ENCODE results near the gene ZNF462.

The ZNF462 gene

GRCh38 chr9:106969696-106970095, 106.7 kb downstream of the ZNF462 start:
- TF ChIP-seq CTCF (IDR thresholded peaks at IDR 0.05; ENCODE audit: low read length, missing control alignments), result no peak
- no peak overlapping the region for H3K4me3 ChIP-seq (replicated peaks; ENCODE audit: low read depth, low read length)
- DNase-seq (ENCODE audit: low read depth), result no peak

- TF ChIP-seq CTCF (IDR thresholded peaks at IDR 0.05; ENCODE audit: low read length, missing control alignments), result no peak
- H3K4me3 ChIP-seq (replicated peaks; ENCODE audit: low read depth, low read length), result no peak overlapping the region
- no peak for DNase-seq (ENCODE audit: low read depth)
Observed at GRCh38 chr9:106970219-106970975, 107.4 kb downstream of the ZNF462 start.

- no peak for DNase-seq (ENCODE audit: low read depth)
- no peak overlapping the region for H3K4me3 ChIP-seq (replicated peaks; ENCODE audit: low read depth, low read length)
- TF ChIP-seq CTCF (IDR thresholded peaks at IDR 0.05; ENCODE audit: low read length, missing control alignments), result no peak
Observed at GRCh38 chr9:106970976-106971457, 108.1 kb downstream of the ZNF462 start.

GRCh38 chr9:106972082-106972481, 109.1 kb downstream of the ZNF462 start:
- no peak overlapping the region for H3K4me3 ChIP-seq (replicated peaks; ENCODE audit: low read depth, low read length)
- no peak for DNase-seq (ENCODE audit: low read depth)
- TF ChIP-seq CTCF (IDR thresholded peaks at IDR 0.05; ENCODE audit: low read length, missing control alignments), result no peak

- TF ChIP-seq CTCF (IDR thresholded peaks at IDR 0.05; ENCODE audit: low read length, missing control alignments), result no peak
- H3K4me3 ChIP-seq (replicated peaks; ENCODE audit: low read depth, low read length), result no peak overlapping the region
- no peak for DNase-seq (ENCODE audit: low read depth)
Observed at GRCh38 chr9:106974341-106974740, 111.4 kb downstream of the ZNF462 start.

GRCh38 chr9:106976772-106977171, 113.8 kb downstream of the ZNF462 start:
- TF ChIP-seq CTCF (IDR thresholded peaks at IDR 0.05; ENCODE audit: low read length, missing control alignments), result no peak
- no peak for DNase-seq (ENCODE audit: low read depth)
- no peak overlapping the region for H3K4me3 ChIP-seq (replicated peaks; ENCODE audit: low read depth, low read length)
